Panc1 (cell line): ENCODE data around the gene MRPS34. TPM values are rescaled to one million over a fixed set of nuclear protein-coding genes. Genes with fewer than 3 reads are reported as not detected.

ENCODE experiments used
- ATAC-seq: fragments of 200-7000 bp; cut with Tn5 transposase; 2 replicates; pipeline ENCODE4 v1.9.1; 2020; ENCODE audit warnings: mild to moderate bottlenecking, moderate library complexity
- BruUV-seq: library from RNA; stranded (reverse); fragments of 400-500 nt; replicated peaks from 2 replicates; lab custom pipeline; 2021; lab: Mats Ljungman, UMichigan
- CTCF ChIA-PET: fragments of 300-600 bp; sonication (Branson Sonifier 250); formaldehyde crosslinking; loops from one replicate; lab custom pipeline; 2022; ENCODE audit warnings: antibody characterized with exemption; lab: Charles Lee
- POLR2A ChIA-PET: fragments of 300-600 bp; sonication (Branson Sonifier 250); formaldehyde crosslinking; loops from one replicate; lab custom pipeline; 2022; ENCODE audit warnings: antibody characterized with exemption; lab: Charles Lee
- DNase-seq: peaks from one replicate; pipeline ENCODE4 v3.0.0-alpha.2; 2010; ENCODE audit warnings: low read depth, low spot score
- H3K27ac ChIP-seq: 2 replicates; pipeline ENCODE4 v1.5.1; 2011; ENCODE audit warnings: mild to moderate bottlenecking, low read length, inconsistent platforms
- H3K27me3 ChIP-seq: fragments of 200-500 bp; sonication (Bioruptor generic); 2 replicates; pipeline ENCODE4 v1.6.0; 2014; ENCODE audit warnings: low read length, inconsistent platforms; ENCODE audit not compliant: control insufficient read depth, insufficient read depth
- H3K36me3 ChIP-seq: fragments of 200-500 bp; sonication (Bioruptor generic); 2 replicates; pipeline ENCODE4 v1.5.1; 2014; ENCODE audit warnings: inconsistent platforms, mild to moderate bottlenecking, low read length, moderate library complexity; ENCODE audit not compliant: control insufficient read depth, insufficient read depth
- H3K4me1 ChIP-seq: 2 replicates; pipeline ENCODE4 v1.5.1; 2011; ENCODE audit warnings: inconsistent platforms, mild to moderate bottlenecking, low read length, moderate library complexity; ENCODE audit not compliant: control insufficient read depth, insufficient read depth
- H3K4me3 ChIP-seq, 2 experiments: 2 replicates each; pipeline ENCODE4 v1.5.1; 2011 to 2012; ENCODE audit warnings: low read depth in 2 of 2, low read length in 2 of 2, mild to moderate bottlenecking in 2 of 2, inconsistent platforms in 1 of 2, moderate library complexity in 1 of 2
- H3K9me3 ChIP-seq: fragments of 200-500 bp; sonication (Bioruptor generic); 2 replicates; pipeline ENCODE4 v1.5.1; 2014; ENCODE audit warnings: low read depth, mild to moderate bottlenecking, inconsistent platforms, low read length, moderate library complexity; ENCODE audit not compliant: control insufficient read depth, insufficient read depth
- CTCF ChIP-seq: fragments of 450-650 bp; IDR thresholded peaks from 2 replicates; pipeline ENCODE4 v1.5.1; 2017; ENCODE audit warnings: mild to moderate bottlenecking
- POLR2AphosphoS5 ChIP-seq: IDR thresholded peaks from 2 replicates; pipeline ENCODE4 v1.6.1; 2012; ENCODE audit warnings: mild to moderate bottlenecking, low read depth, low read length, moderate library complexity
- REST ChIP-seq, 2 experiments: IDR thresholded peaks; 2 replicates each; pipeline ENCODE4 v1.6.1; 2011 to 2012; ENCODE audit warnings: low read depth in 2 of 2, control low read depth in 1 of 2, low read length in 1 of 2, mild to moderate bottlenecking in 1 of 2, moderate library complexity in 1 of 2; ENCODE audit not compliant: insufficient read depth in 1 of 2
- SIN3A ChIP-seq: IDR thresholded peaks from 2 replicates; pipeline ENCODE4 v1.6.1; 2012; ENCODE audit warnings: low read depth, mild to moderate bottlenecking, low read length, moderate library complexity, borderline replicate concordance; ENCODE audit not compliant: insufficient read depth
- TCF7L2 ChIP-seq: IDR thresholded peaks from 2 replicates; pipeline ENCODE4 v1.6.1; 2011; ENCODE audit warnings: mild to moderate bottlenecking, low read depth, low read length, inconsistent platforms
- in situ Hi-C: cut with HindIII; loops from 2 replicates; pipeline ENCODE4 v1.10.0; 2016; ENCODE audit warnings: low sequenced_read_pairs, low pct_unique_long_range_greater_than_20kb
- intact Hi-C: fragments of 100-400 bp; cut with micrococcal nuclease; formaldehyde crosslinking; loops from one replicate; pipeline ENCODE4 v1.10.0; 2022; ENCODE audit not compliant: unreplicated experiment
- total RNA-seq: library from RNA; stranded (reverse); gene quantifications from one replicate; pipeline ENCODE4 v1.2.1, GENCODE V29; 2021; ENCODE audit not compliant: unreplicated experiment

Gene MRPS34
- total RNA-seq, 1 experiment from 2014 or later = 187 TPM

GRCh38 chr16:1819611-1820010, 46.7 kb upstream of the MRPS34 start:
- in situ Hi-C loops (no loop called here), intact Hi-C loops (no loop called here)
- CTCF ChIA-PET = no interaction called here
- no peaks in the 10 kb centered on the region for H3K27me3 ChIP-seq
- TF ChIP-seq SIN3A (no peak), POLR2AphosphoS5 (no peak), TCF7L2 (no peak), CTCF (no peak), REST (IDR thresholded peaks at IDR 0.05; ENCODE audit: insufficient read depth in 1 of 2, low read depth in 2 of 2, low read length in 1 of 2) (no peak)
- POLR2A ChIA-PET = no interaction called here
- H3K27ac ChIP-seq = no peak overlapping the region
- 0 out of 2 replicates have a peak, but pooled peaks cover 6% of the 10 kb centered on the region for H3K4me1 ChIP-seq
- H3K4me3 ChIP-seq = no peak overlapping the region
- no TSS peak for BruUV-seq
- no peak for DNase-seq
- H3K36me3 ChIP-seq = no peaks in the 10 kb centered on the region
- no peak for ATAC-seq
- no peaks in the 10 kb centered on the region for H3K9me3 ChIP-seq

GRCh38 chr16:1818873-1819525, 46.1 kb upstream of the MRPS34 start:
- in situ Hi-C loops = no loop called here
- H3K9me3 ChIP-seq = no peaks in the 10 kb centered on the region
- BruUV-seq = no TSS peak
- H3K27me3 ChIP-seq = no peaks in the 10 kb centered on the region
- intact Hi-C loops = no loop called here
- H3K4me3 ChIP-seq = no peak overlapping the region
- H3K4me1 ChIP-seq = 0 out of 2 replicates have a peak, but pooled peaks cover under 1% of the 10 kb centered on the region
- no peak for TF ChIP-seq TCF7L2
- no peak for TF ChIP-seq SIN3A
- no peak for TF ChIP-seq POLR2AphosphoS5
- POLR2A ChIA-PET = no interaction called here
- CTCF ChIA-PET = interaction anchor here (0.6 kb wide), 1 partner anchor 15 kb away, joined by 8 read pairs; no protein-coding TSS in a partner anchor
- DNase-seq (no peak), ATAC-seq (no peak)
- H3K36me3 ChIP-seq = no peaks in the 10 kb centered on the region
- no peak overlapping the region for H3K27ac ChIP-seq

- TF ChIP-seq REST (IDR thresholded peaks at IDR 0.05; ENCODE audit: insufficient read depth in 1 of 2, low read depth in 2 of 2, low read length in 1 of 2) (no peak), SIN3A (no peak), POLR2AphosphoS5 (no peak)
- CTCF ChIA-PET = interaction anchor here (0.6 kb wide), 1 partner anchor 15 kb away, joined by 8 read pairs; no protein-coding TSS in a partner anchor
- H3K4me1 ChIP-seq = no peaks in the 10 kb centered on the region
- DNase-seq (no peak), ATAC-seq (peak; percentile 28; the same call in 1 of the 2 replicates)
- intact Hi-C loops = no loop called here
- H3K27me3 ChIP-seq = no peaks in the 10 kb centered on the region
- in situ Hi-C loops = no loop called here
- H3K27ac ChIP-seq = no peak overlapping the region
- no peak overlapping the region for H3K4me3 ChIP-seq
- H3K9me3 ChIP-seq = no peaks in the 10 kb centered on the region
- H3K36me3 ChIP-seq = no peaks in the 10 kb centered on the region
- POLR2A ChIA-PET = no interaction called here
- no TSS peak for BruUV-seq
Observed at GRCh38 chr16:1818204-1818872, 45.4 kb upstream of the MRPS34 start.
